ENCODE data around the gene PPFIBP1.
"Not testable (repeated sequence)": the region's sequence is repeated elsewhere in the genome, so short reads cannot be mapped to it uniquely, and the experiment has no call there.

PPFIBP1 gene

DNA sequence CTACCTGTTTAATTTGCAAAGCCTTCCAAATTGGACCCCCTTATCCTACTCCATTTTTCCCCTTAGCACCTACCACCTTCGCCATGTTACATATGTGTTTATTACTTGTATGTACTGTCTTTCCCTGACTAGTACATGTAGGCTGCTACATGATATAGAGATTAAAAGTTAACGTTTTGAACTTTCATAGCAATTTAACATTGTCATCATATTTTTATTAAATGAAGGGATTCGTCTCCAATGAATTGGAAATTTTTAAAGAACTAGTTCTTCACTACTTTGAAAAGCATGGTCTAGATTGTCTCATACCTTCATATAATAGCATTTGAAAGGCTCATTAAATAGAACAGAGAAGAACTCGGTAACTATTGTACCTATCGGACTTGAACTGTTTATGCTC lies 107.4 kb downstream of the PPFIBP1 start:
- H3K9me3 ChIP-seq (ENCODE audit: low read depth, low read length) = no peaks in the 10 kb centered on the region
- DNase-seq (ENCODE audit: low read depth, low spot score) = no peak
- no peak overlapping the region for H3K9ac ChIP-seq (ENCODE audit: insufficient read length)
- H3K4me3 ChIP-seq = no peak overlapping the region
- no peak overlapping the region for H3K27ac ChIP-seq
- H3K36me3 ChIP-seq (ENCODE audit: insufficient read depth, low read length) = no peaks in the 10 kb centered on the region
- TF ChIP-seq FOXP2 (optimal IDR thresholded peaks at IDR 0.05; ENCODE audit: control extremely low read depth, extremely low read length, insufficient read depth) = no peak
- no peak for TF ChIP-seq EZH2 (IDR thresholded peaks at IDR 0.05)
- TF ChIP-seq POLR2AphosphoS5 (IDR thresholded peaks at IDR 0.05; ENCODE audit: borderline replicate concordance, low read depth, low read length) = no peak

GRCh38 chr12:27631813-27632491 lies 107.9 kb downstream of the PPFIBP1 start:
- Histone ChIP-seq H3K27ac (no peak overlapping the region), H3K4me3 (no peak overlapping the region), H3K9me3 (ENCODE audit: low read depth, low read length) (no peaks in the 10 kb centered on the region), H3K9ac (ENCODE audit: insufficient read length) (no peak overlapping the region), H3K36me3 (ENCODE audit: insufficient read depth, low read length) (no peaks in the 10 kb centered on the region)
- TF ChIP-seq FOXP2 (optimal IDR thresholded peaks at IDR 0.05; ENCODE audit: control extremely low read depth, extremely low read length, insufficient read depth) = no peak
- no peak for TF ChIP-seq EZH2 (IDR thresholded peaks at IDR 0.05)
- no peak for TF ChIP-seq POLR2AphosphoS5 (IDR thresholded peaks at IDR 0.05; ENCODE audit: borderline replicate concordance, low read depth, low read length)
- no peak for DNase-seq (ENCODE audit: low read depth, low spot score)

- TF ChIP-seq POLR2AphosphoS5 (IDR thresholded peaks at IDR 0.05; ENCODE audit: borderline replicate concordance, low read depth, low read length) (no peak), FOXP2 (optimal IDR thresholded peaks at IDR 0.05; ENCODE audit: control extremely low read depth, extremely low read length, insufficient read depth) (no peak), EZH2 (IDR thresholded peaks at IDR 0.05) (no peak)
Observed at GRCh38 chr12:27635349-27635972, 111.5 kb downstream of the PPFIBP1 start.

DNA sequence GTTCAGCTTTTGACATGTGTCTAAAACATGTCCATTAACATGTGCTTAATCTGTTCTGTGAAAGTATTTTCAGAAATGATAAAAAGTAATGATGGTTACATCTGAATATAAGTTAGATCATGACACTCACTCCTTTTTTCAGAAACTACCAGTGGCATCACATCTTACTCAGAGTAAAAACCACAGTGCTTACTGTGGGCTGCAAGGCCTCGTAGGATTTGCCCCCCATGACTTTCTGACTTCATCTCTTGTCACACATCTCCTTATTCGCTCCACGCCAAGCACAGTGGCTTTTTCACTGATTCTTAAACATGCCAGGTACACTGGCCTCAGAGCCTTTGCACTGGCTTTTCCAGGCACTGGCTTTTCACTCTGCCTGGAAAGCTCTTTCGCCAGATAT lies 112.6 kb downstream of the PPFIBP1 start:
- not testable (repeated sequence) for DNase-seq (ENCODE audit: low read depth, low spot score)

More at GRCh38 chr12:27635349-27635972, 111.5 kb downstream of the PPFIBP1 start:
- Histone ChIP-seq H3K27ac (no peak overlapping the region), H3K9ac (ENCODE audit: insufficient read length) (no peak overlapping the region), H3K36me3 (ENCODE audit: insufficient read depth, low read length) (no peaks in the 10 kb centered on the region), H3K4me3 (no peak overlapping the region), H3K9me3 (ENCODE audit: low read depth, low read length) (no peaks in the 10 kb centered on the region)
- DNase-seq (ENCODE audit: low read depth, low spot score) = no peak

DNA sequence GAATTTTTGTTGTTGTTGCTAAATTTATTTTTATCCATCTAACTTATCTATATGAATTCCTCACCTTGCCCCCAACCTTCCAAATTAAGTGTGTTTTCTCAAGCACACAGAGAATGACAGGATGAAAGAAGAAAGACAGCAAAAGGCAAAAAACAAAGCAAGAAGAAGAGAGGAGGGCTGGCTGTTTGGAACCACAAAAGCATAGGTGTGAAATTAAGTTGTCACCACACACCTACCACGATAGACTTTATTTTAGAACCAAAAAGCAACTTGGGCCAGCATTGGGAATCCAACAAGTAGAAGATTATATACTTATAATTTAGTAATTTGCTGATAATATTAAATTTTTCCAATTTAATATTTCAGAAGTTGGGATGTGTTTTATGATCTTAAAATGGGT lies 113.5 kb downstream of the PPFIBP1 start:
- no peaks in the 10 kb centered on the region for H3K9me3 ChIP-seq (ENCODE audit: low read depth, low read length)
- no peak overlapping the region for H3K4me3 ChIP-seq
- H3K27ac ChIP-seq = no peak overlapping the region
- no peak overlapping the region for H3K9ac ChIP-seq (ENCODE audit: insufficient read length)
- DNase-seq (ENCODE audit: low read depth, low spot score) = no peak
- no peak for TF ChIP-seq EZH2 (IDR thresholded peaks at IDR 0.05)
- TF ChIP-seq POLR2AphosphoS5 (IDR thresholded peaks at IDR 0.05; ENCODE audit: borderline replicate concordance, low read depth, low read length) = no peak
- no peak for TF ChIP-seq FOXP2 (optimal IDR thresholded peaks at IDR 0.05; ENCODE audit: control extremely low read depth, extremely low read length, insufficient read depth)
- no peaks in the 10 kb centered on the region for H3K36me3 ChIP-seq (ENCODE audit: insufficient read depth, low read length)

More for the DNA sequence above, 112.6 kb downstream of the PPFIBP1 start:
- H3K4me3 ChIP-seq; H3K9ac ChIP-seq (ENCODE audit: insufficient read length); H3K36me3 ChIP-seq (ENCODE audit: insufficient read depth, low read length); H3K9me3 ChIP-seq (ENCODE audit: low read depth, low read length); H3K27ac ChIP-seq: not testable (repeated sequence)

DNA sequence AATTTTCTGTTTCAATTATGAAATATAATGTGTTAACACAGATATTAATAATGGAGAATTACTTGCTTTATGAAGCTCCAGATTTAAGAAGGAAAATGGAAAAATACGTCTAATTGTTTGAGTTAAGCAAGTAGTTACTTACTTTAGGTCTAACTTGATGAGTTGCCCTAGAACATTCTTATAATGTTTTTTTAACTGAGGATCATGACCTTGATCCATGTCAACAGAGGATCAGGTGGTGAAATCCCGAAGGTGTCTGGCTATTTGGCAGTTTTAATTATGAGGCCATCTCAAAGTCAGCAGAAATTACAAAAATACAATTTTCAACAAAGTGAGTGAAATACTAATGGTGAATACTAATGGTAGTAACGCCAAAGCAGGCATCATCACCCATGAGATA lies 115.3 kb downstream of the PPFIBP1 start:
- DNase-seq (ENCODE audit: low read depth, low spot score) = no peak
- no peaks in the 10 kb centered on the region for H3K9me3 ChIP-seq (ENCODE audit: low read depth, low read length)
- H3K36me3 ChIP-seq (ENCODE audit: insufficient read depth, low read length) = no peaks in the 10 kb centered on the region
- no peak overlapping the region for H3K27ac ChIP-seq
- no peak for TF ChIP-seq EZH2 (IDR thresholded peaks at IDR 0.05)
- TF ChIP-seq FOXP2 (optimal IDR thresholded peaks at IDR 0.05; ENCODE audit: control extremely low read depth, extremely low read length, insufficient read depth) = no peak
- no peak for TF ChIP-seq POLR2AphosphoS5 (IDR thresholded peaks at IDR 0.05; ENCODE audit: borderline replicate concordance, low read depth, low read length)
- no peak overlapping the region for H3K4me3 ChIP-seq
- no peak overlapping the region for H3K9ac ChIP-seq (ENCODE audit: insufficient read length)

DNA sequence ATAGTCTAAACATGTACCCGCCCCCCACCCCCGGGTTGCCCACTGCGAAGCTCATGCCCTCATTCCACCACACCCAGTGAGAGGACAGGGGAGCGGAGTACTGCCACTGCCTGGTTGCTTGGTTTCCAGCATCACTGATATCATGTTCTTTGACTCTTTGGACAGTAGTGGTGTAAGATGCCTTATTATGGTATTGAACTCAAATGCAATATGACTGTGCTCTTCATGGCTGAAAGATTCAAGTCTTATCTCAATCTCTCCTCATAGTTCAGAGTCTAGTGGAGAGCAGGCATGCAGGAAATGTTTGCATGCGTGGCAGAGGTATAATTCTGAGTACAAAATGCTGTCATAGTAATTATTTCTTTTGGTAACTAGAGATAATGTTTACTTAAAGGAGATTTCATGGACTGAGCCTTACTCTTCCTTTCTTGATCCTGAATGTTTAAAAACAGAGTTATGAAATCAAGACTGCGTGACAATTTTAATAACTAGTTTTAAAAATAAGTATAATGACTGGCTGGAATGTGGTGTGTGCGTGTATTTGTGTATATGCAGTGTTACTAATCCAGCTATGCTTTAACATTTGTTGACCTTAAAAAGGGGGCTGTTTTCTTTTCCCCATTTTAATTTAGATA lies 116.7 kb downstream of the PPFIBP1 start:
- H3K36me3 ChIP-seq (ENCODE audit: insufficient read depth, low read length); H3K9ac ChIP-seq (ENCODE audit: insufficient read length); H3K4me3 ChIP-seq; DNase-seq (ENCODE audit: low read depth, low spot score); H3K27ac ChIP-seq; H3K9me3 ChIP-seq (ENCODE audit: low read depth, low read length): not testable (repeated sequence)

GRCh38 chr12:27642361-27642760 lies 118.4 kb downstream of the PPFIBP1 start:
- not testable (repeated sequence) for H3K4me3 ChIP-seq; H3K36me3 ChIP-seq (ENCODE audit: insufficient read depth, low read length); H3K9ac ChIP-seq (ENCODE audit: insufficient read length); H3K27ac ChIP-seq; DNase-seq (ENCODE audit: low read depth, low spot score); H3K9me3 ChIP-seq (ENCODE audit: low read depth, low read length)

GRCh38 chr12:27642892-27643291 lies 118.9 kb downstream of the PPFIBP1 start:
- not testable (repeated sequence) for H3K36me3 ChIP-seq (ENCODE audit: insufficient read depth, low read length); H3K4me3 ChIP-seq; H3K9ac ChIP-seq (ENCODE audit: insufficient read length); H3K27ac ChIP-seq; H3K9me3 ChIP-seq (ENCODE audit: low read depth, low read length); DNase-seq (ENCODE audit: low read depth, low spot score)

All from SK-N-MC (cell line).